DMS114 treated with DMSO at 0.1 percent for 48 hours (cell line): ENCODE data around the gene TGM6.

Source experiments
- DNase-seq: peaks from one replicate; lab custom pipeline; 2025; ENCODE audit not compliant: unreplicated experiment; lab: John Stamatoyannopoulos, UW

The TGM6 gene

DNA sequence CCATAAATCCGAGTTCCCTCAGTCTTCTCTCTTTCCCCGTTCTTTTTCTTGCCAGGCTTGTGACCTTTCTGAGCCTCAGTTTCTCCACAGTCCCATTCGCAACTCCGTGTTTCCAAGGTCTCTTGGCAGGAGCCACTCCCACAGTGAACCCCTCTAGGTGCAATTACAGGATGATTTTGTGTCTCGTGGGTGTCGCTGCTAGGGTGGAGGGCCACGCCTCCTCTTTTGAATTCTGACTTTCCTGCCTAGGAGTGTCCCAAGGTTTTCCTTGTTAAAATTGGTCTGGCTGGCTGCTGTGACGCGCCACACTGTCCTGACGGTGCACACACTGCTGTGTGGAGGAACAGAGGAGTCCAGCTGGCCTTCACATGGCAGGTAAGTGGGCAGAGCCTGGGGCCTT lies at the start of gene TGM6:
Gene TGM6, plus strand, starts transcription at position 301 of the 400 bp plus-strand sequence. Its CDS starts 68 bp downstream, at position 369.
- no peak for DNase-seq

DNA sequence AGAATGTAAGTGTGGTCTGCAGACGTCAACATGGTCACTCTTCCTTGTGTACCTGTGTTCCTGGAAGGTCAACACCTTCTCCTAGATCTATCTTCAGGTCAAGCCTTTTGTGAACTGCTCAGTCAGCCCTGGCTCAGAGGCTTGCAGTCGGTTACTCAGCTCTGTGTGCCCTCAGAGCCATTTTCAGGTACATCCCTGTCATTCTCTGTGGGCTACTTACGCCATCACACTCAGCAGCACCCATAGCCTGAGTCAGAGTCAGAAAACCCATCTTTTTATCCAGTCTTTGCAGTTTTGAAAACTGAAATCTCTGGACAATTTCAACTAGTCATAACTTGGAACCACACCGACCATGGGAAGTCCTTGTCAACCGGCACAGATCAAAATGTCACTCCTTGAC lies 49.6 kb upstream of the TGM6 start:
- no peak for DNase-seq

DNA sequence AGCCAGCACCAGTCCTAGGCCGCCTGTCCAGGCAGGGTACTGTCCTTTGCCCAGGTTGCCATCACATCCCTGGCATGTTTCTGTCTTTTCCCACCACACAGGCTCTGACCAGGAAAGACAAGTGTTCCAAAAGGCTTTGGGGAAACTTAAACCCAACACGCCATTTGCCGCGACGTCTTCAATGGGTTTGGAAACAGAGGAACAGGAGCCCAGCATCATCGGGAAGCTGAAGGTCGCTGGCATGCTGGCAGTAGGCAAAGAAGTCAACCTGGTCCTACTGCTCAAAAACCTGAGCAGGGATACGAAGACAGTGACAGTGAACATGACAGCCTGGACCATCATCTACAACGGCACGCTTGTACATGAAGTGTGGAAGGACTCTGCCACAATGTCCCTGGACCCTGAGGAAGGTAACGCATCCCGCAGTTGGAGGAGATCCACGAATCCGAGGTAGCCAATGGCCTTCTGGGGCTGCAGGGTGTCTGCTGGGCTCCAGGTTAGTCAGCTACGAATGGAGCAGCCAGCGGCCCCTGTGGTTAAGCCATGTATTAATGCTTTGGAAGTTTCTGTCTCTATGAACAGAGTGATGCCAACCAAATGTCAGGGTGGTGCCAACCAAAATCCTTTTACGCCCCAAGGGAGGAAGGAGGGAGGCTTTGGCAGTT lies 48.7 kb upstream of the TGM6 start:
- no peak for DNase-seq

DNA sequence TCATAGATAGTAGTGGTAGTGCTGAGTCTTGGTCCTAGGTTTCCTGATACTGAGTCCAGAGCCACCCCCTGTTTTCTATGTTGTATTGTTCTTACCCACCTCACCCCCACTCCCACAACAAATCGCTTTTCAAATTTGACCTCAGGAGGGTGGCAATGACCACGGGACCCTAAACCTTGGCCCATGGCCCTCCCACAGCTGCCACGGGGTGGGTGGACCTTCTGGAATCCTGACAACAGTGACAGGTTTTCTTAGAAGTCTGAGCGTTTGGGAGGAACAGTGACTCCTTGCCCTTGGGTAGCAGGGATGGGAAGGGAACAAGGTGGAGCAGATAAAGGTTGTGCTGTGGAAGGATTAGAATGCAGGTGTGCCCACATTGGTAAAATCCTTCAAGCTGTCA lies 48.0 kb upstream of the TGM6 start:
- no peak for DNase-seq

DNA sequence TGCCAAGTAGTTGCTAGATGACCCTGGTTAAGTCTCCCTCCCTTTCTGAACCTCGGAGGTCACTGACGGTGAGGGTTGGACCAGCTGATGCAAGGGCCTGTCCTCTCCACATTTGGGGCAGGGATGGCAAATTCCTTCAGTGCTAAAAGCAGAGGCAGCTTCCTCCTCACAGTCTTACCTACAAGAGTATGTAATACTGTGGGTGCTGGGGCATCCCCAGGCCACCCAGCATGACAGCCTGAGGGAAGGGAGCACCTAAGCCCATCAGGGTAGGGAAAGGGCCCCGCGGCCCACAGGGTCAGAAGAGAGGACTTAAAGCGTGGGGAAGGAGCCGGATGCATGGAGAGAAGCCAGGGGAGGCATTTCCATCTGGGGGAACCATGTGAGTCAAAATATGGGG lies 46.9 kb upstream of the TGM6 start:
- DNase-seq: no peak

DNA sequence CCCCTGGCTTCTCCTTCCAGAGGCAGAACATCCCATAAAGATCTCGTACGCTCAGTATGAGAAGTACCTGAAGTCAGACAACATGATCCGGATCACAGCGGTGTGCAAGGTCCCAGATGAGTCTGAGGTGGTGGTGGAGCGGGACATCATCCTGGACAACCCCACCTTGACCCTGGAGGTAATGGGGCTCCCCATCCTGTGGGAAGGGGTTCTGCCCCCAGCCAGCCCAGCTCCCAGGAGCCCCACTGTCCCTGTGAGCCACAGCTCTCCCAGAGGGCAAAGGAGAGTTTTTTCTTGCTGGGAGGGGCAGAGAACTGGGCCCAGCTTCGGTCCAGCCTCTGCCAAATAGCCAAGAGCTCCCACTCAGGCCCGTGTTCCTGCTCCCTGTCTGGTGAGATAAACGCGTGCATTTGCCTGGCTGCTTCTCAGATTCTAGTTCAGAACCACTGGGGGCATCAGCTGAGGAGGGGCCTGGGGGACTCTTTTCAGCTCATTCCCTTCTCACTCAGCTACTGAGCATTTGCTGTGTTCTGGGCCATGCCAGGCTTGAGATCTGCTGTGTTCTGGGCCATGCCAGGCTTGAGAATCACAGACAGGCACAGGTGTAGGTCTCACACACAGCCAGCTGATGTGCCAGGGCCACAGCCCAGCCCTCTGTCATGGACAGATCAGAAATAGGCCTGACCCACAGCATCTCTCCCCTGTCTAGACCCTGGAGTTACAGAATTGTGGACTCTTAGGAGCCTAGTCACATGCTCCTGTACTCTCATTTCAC lies 45.4 kb upstream of the TGM6 start:
- DNase-seq: no peak

DNA sequence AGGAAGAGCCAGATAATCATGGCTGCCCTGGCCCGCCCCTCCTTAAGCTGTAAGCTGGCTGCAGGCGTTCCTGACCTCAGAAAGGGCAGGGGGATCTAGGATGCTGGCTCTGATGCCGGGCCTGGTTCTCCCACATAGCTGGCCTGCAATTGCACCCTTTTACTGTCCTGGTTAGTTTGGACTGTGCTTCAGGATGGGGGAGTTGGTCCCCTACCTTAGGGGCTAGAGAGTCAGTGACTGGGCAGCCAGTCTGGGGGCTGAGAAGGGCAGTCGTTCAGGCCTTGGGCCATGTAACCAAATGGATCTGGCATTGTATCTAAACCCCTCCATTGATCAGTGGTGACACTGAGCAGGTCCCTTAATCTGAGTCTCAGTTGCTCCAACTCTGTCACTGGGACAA lies 44.2 kb upstream of the TGM6 start:
- DNase-seq: no peak

DNA sequence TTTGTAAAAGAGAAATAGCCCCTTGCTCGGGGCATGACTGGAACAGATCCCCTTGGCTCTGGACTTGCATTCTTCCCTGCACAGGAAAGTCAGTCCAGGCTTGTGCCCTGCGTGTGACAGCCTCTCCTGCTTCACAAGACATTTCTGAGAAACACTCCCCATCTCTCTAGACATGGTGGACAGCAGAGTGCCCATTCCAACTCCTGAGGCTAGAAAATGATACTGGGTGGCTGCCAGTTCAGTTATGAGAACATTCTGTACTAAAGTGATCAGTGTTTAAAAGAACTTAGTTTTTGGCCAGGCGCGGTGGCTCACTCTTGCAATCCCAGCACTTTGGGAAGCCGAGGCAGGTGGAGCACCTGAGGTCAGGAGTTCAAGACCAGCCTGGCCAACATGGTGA lies 43.6 kb upstream of the TGM6 start:
- DNase-seq: no peak

DNA sequence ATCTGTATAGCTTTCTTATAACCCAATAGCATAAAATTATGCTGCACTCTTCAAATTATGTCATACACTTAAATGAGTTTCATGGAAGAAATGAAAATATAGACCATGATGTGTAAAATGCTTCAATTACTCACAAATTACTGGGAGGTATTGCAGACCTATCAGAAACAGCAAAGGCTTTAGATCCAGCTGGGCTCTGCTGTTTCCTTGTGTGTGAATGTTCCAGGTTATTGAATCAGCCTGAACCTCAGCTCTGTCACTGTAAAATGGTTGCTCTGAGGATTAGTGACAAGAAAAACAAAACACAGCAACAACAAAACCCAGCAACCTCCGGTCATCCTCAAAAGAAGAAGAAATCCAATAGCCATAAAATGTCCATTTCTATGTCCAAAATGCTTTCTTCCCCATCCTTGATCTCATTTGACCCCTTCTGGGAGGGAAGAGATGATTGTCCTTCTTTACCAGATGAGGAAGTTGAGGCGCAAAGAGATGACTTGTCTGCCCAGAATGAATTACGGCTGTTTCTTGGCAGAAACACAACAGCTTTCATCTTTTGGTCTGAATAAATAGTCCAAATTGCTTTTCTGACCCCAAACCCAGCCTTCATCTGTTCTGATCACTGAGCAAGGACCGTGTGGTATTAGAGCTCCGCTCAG lies 42.2 kb upstream of the TGM6 start:
- DNase-seq: no peak

DNA sequence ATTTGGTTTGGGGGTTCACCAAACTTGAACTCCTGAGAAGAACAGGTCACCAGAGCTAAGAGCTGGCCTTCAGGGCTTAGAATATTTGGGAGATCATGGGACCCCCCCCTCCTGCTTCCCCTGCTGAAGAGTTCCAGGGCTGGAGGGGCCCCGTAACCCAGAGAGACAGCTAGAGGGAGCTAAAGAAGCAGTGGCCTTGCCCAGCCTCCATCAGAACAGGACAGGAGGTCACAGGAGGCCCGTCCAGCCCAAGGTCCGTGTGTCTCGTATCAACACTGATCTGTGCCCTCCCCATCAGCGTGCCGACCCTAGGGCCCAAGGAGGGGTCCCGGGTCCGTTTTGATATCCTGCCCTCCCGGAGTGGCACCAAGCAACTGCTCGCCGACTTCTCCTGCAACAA lies 40.6 kb upstream of the TGM6 start:
- DNase-seq: no peak

DNA sequence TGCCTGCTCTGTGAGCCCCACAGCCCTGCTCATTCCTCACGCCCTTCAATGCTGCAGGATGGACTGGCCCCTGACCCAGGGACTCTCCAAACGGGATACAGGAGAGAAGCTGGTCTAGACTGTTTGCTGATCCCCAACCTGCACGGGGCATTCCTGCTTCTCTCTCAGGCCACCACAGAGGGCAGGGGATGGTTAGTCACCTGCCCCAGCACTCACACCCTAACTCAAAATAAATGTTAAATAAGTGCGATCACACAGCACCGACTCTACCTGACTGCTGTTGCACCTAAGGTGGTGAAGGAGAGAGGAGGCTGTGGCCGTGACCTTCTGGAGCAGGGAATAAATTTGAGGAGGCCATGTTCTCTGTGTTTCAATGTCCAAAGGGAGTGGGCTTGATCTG lies 39.9 kb upstream of the TGM6 start:
- DNase-seq: no peak

DNA sequence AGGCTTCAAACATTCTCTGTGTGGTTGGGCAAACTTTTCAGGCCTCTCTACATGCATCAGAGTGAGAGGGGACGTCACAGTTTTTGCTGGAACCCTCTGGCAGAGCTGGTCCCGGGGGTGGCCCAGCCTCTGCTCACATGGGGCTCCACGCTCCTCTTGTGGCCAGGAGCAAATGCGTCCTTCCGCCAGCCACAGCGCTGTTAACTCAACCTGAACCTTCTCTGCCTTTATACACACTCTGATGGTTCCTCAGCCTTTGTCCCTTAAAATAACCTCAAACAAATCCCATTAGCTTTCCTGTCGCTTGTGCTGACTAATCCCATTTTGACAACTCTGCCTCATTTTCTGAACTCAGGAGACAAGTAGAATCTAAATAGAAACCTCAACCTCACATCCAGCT lies 39.4 kb upstream of the TGM6 start:
- DNase-seq: no peak

DNA sequence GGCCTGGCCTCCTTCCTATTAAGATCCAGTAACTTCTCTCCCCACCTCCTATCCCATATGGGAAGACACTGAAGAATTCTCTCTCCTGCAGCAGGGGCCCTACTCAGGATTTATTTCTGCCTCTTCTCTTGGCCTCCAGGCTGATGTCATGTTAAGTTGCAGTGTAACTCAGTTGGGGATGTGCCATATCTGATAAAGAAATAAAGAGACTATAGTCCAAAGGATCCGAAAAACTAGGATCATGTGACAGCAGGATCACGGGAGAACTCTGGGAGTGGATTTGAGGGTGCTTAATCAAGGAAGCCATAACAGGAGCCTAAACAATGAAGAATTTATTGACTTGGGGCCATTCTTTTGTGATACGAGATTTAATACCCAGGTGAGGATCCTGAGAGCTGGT lies 38.5 kb upstream of the TGM6 start:
- no peak for DNase-seq

DNA sequence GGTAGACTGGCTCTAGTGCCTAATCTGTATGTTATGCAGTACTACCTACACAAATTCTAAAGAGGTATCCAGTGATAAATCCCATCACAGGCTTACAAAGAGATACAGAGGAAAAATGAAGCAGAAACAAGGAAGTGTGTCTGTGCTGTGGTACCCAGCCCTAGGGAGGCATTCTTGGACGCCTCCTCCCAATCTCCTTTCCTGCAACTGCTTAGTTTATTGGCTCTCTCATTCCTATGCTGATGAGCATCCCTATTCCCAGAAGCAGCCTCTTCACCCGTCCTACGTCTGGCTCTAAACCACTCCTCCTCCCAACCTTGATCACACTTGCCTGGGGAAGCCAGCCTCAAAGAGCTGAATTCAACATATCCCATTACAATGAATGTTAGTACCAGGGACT lies 34.5 kb upstream of the TGM6 start:
- DNase-seq: no peak

DNA sequence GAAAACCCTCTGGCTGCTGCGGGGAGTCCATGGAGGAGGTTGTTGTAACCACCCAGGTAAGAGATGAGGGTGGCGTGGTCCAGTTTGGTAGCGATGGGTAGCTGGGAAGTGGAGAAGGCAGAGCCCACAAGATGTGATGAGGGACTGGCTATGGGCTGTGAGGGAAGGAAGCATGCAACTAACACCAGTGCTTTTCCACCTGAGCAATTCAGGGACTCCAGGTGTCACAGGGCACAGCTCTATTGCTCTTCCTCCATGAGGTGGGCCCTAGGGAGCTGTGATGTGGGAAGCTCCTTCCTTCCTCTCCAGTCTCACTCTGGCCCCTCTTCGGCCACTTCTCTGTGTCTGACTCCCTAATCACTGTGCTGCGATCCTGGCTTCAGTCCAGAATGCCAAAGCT lies 32.4 kb upstream of the TGM6 start:
- no peak for DNase-seq

DNA sequence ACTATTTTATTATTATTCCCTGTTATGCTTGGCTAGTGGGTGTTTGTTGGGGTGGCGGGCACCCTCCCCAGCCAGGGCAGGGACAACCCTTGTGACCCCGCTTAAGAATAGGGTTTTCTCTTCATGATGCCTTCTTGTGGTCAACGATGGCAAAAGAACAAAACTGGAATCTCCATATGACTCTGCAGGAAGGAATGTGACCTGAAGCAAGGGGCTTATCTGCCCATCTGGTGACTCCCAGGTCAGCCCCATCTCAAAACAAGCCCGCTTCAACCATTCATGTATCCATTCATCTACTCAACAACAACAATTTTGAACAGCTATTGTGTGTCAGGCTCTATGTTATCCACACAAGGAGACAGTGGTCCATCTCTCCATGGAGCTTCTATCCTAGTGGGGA lies 30.9 kb upstream of the TGM6 start:
- DNase-seq: no peak

DNA sequence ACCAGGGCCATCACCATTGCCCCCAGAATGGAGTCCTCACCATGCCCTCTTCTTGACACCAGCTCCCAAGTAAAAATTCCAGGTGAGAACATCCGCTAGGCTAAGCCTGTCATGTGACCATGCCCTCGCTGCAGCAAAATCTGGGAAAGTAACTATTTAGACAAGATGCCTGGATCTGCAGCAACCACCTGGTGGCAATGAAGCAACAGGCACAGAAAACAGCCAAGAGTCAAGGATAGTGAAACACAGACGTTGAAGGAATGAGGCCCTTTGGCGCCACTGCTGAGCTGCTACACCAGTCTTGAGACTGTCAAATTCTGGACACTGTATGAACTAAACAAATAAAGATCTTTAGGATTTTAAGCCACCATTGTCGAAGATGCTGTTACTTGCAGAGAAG lies 30.1 kb upstream of the TGM6 start:
- no peak for DNase-seq

DNA sequence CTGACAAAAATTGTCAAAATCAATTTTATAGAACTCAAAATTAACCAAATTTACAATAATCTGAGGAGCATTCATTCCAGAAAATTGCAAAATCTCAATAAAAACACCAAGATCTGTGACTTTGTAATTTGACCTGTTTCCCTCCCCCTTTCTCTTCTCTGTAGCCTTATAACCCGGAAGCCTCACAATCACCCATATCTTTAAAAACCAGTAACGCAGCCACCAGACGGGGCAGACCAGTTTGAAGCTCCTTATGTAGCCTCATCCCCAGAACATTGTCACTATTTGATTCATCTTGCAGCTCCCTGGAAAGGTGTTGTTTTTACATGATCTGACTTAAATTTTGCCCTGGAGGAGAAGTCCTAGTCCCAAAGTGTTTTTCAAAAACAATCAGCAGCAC lies 27.5 kb upstream of the TGM6 start:
- DNase-seq: no peak

DNA sequence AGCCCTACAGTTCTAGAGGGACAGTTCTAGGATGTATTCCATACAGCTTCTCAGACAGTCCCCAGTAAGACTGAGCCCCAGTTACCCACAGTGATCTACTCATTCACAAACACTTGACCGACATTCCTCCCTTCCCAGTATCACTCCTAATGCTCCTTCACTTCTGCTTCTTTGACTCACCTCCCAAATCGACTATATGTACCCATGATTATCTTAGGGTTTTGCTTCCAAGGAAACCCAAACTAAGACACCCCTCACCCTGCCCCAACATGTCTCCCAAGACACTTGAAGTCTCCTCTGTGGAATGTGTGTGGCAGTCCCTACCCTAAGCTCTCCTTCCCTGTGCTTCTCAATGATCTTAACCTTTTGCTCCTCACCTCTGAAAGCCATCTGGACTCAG lies 23.6 kb upstream of the TGM6 start:
- no peak for DNase-seq

DNA sequence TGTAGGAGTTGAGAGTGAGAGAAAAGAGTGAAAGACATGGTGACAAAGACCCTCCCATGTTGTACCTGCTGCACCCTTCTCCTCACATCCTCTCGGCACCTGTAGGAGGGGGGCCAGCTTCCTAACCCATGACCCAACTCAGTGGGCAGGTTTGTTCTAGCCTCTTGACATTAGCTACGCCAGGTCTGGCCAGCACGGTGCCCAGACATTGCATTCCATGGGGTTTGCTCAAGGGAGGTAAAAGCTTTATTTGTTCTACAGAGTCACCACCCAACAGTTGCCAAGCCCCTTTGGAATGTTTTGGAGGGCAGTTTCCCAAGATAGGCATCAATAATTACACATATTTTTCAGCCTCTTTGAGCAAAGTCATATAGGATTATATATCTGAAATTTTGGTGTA lies 22.7 kb upstream of the TGM6 start:
- no peak for DNase-seq

DNA sequence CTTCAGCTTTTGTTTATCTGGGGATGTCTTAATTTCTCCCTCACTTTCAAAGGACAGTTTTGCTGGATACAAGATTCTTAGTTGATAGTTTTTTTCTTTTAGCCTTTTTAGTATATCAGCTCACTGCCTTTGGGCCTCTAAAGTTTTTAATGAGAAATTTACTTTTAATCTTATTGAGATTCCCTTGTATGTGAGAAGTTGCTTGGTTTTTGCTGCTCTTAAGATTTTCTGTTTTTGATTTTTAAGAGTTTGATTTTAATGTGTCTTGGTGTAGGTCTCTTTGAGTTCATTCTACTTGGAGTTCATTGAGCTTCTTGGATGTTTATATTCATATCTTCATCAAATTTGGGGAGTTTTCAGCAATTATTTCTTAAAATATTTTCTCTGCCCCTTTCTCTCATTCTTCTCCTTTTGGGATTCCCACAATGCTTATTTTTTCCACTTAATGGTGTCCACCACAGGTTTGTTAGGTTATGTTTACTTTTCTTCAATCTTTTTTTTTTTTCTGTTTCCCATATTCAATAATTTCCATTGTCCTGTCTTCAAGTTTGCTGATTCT lies 19.6 kb upstream of the TGM6 start:
- DNase-seq: no peak

DNA sequence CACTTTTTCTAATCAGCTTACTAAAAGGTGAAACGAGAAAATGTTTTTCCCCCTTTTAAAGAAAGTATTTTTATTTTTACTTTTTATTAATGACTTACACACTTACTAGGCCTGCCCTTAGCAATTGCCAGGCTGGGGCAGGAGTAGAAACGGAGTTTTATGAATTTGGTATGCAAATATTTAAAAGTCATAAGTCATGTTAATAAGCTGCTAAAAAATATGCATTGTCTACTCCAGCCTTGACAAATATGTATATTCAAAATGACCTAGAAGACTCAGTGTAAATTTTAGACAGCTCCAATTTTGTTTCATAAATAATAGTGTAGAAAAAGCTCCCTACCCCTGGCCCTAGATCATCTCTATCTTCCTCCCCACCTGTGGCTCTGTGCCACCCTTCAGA lies 17.5 kb upstream of the TGM6 start:
- no peak for DNase-seq
